HG02678 (cell line): Measurements from ENCODE around the gene REV3L.
A peak's percentile ranks its signal among the peaks of the same experiment; 100 is the strongest.
"Not testable (repeated sequence)": the region's sequence is repeated elsewhere in the genome, so short reads cannot be mapped to it uniquely, and the experiment has no call there.

ENCODE experiments used
- ATAC-seq: cut with Tn5 transposase; IDR thresholded peaks from one replicate; pipeline ENCODE4 v1.9.1; 2021; ENCODE audit warnings: mild to moderate bottlenecking, moderate library complexity; ENCODE audit not compliant: unreplicated experiment

Gene REV3L

DNA sequence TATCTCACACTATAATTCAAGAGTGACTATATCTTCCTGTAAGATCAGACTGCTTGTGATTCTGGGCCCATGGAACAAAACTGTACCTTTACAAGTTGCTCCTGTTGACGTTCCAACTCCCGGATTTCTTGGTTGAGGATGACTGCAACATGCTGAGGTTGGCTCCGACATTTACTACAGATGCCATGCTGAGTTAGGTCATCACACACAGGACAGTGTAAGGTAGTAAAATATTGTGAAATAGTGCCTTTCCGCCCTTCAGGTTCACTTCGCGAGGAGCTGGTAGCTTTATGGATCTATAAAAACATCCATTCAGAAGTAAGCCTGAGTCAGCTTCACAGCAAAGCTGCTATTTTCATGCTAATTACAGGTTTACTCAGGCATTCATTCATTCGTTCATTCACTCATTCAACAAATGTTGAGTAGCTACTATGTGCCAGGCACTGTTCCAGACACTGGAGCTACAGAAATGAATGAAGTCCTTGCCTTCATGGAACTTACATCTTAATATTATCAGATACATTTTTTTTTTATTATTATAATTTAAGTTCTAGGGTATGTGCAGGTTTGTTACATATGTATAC is 175.7 kb downstream of the REV3L start:
- ATAC-seq: no peak

DNA sequence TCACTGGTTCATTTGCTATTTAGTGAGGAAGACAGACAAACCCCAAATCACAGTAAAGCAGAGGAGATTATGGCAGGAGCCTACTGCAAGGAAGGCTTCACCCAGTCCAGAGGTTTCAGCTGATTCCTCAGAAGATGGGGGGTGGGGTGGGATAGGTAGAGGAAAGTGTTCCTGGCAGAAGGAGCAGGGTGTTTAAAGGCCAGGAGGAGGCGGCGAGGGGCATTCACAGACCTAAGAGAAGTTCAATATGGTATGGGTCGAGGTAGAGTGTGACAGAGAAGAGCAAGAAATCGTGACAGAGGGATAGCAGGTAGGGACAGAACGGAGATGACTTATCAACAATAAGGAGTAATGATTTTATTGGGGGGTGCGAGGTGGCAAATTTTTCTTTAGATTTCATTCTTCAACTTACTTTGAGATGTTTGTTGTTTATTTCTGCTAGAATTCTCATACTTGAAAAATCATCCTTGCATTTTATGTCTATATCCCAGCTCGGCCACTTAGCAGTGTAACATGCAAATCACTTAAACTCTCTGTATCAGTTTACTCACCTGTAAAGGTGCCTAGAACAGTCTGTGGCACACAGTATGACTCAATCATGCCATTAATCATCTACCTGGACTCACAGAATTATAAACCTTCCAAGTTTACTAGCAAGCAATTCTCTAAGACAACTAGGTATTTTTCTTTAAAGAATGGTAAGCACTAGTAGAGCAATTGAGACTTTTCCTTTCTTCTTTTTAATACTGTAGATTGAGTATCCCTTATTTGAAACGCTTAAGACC is 176.7 kb downstream of the REV3L start:
- ATAC-seq: no peak

GRCh38 chr6:111301946-111302345 is 181.1 kb downstream of the REV3L start:
- peak; percentile 76 for ATAC-seq

GRCh38 chr6:111300938-111301800 is 181.8 kb downstream of the REV3L start:
- not testable (repeated sequence) for ATAC-seq

- no peak for ATAC-seq
Measured at GRCh38 chr6:111297776-111298175, 185.2 kb downstream of the REV3L start.

DNA sequence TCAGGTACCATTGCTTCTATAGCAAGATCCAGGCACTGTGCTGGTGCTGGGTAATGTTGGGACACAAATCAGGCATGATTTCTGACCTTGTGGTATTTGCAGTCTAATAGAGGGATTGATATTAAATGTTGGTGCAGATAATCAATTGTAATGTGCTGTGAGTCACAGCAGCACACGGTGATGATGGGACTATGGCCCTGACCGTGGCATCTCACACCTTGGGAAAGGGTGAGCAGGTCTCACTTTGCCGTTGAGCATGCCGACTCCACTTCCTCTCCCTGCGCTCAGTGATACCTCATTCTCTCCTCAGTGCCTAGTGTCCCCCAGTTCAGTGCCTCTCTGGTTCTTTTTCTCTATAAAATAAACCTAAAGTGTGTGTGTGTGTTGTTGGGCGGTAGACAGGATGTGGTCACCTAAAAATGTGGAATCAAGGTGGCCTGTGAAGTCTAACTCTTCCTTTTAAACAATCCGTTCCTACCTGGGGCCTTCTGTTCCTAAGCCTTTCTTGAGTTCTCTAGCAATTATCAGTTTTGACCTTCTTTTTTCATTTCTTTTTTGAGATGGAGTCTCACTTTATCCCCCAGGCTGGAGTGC is 188.5 kb downstream of the REV3L start:
- ATAC-seq: no peak

DNA sequence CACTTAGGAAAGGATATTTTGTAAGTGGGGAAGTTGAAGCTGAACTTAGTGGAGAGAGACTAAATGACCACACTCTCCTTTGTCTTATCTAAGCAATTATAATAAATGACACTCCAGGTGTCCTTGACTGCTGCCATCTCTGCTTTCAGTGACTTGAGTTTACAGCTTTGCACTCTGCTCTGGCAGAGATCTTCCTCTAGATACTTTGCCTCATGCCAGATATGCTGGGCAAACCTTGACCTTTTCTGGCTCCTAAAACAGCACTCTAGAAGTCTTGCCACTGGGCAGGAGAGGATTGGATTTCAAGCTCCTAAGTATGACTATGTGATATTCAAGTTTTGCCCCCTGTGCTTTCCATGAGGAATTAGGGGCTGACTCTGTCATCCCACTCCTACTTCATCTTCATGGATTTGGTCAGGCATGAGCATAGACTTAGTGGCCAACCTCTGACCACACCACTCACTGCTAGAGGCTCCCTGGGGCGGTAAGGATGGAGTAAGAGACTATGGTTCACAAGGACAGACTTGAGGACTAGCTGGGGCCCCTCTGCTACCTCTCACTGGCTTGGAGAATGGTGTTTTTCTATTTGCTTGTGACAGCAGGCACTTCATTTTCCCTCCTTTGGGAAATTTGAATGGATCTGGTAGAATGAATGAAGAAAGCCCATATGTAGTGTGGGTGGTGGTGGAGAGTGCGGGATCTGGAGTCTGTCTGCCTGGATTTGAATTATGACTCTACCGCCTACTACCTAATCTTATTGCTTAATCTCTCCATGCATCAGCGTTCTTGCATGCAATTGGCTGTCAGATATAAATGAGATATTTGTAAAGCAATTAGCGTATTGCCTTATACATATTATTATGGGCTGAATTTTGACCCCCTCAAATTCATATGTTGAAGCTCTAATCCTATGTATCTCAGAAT is 191.4 kb downstream of the REV3L start:
- ATAC-seq: peak; percentile 20

DNA sequence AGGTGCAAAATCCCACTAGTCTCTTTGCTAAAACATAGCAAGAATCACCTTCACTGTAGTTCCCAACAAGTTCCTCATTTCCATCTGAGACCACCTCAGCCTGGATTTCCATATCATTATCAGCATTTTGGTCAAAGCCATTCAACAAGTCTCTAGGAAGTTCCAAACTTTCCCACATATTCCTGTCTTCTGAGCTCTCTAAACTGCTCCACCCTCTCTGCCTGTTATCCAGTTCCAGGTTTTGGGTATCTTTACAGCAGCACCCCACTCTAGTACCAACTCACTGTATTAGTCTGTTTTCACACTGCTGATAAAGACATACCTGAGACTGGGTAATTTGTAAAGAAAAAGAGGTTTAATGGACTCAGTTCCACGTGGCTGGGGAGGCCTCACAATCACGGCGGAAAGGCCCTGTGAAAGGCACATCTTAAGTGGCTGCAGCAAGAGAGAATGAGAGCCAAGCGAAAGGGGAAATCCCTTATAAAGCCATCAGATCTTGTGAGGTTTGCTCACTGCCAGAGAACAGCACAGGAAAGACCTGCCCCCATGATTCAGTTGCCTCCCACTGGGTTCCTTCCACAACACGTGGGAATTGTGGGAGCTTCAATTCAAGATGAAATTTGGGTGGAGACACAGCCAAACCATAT is 192.2 kb downstream of the REV3L start:
- ATAC-seq: peak; percentile 87

GRCh38 chr6:111284356-111284755 is 198.7 kb downstream of the REV3L start:
- ATAC-seq: not testable (repeated sequence)

DNA sequence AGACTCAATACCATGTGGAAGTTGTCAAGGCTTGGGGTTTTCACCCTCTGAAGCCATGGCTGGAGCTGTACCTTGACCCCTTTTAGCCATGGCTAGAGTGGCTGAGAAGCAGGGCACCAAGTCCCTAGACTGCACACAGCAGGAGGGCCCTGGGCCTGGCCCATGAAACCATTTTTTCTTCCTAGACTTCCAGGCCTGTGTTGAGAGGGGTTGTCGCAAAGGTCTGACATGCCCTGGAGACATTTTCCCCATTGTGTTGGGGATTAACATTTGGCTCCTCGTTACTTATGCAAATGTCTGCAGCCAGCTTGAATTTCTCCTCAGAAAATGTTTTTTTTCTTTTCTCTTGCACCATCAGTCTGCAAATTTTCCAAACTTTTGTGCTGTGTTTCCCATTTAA is 199.3 kb downstream of the REV3L start:
- no peak for ATAC-seq

- ATAC-seq: no peak
Measured at GRCh38 chr6:111282515-111282914, 200.5 kb downstream of the REV3L start.

DNA sequence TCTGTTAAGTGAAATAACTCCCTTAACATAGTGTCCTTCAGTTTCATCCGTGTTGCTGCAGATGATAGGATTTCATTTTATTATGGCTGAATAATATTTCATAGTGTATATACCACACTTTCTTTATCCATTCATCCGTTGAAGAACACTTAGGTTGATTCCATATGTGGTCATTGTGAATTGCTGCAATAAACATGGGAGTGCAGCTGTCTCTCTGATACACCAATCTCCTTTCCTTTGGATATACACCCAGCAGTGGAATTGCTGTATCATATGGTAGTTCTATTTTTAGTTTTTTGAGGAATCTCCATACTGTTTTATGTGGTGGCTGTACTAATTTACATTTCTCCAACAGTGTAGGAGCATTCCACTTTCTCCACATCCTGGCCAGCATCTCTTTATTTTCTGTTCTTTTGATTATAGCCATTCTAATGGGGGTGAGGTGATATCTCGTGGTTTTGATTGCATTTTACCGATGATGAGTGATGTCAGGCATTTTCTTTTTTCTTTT is 202.5 kb downstream of the REV3L start:
- no peak for ATAC-seq

- ATAC-seq: no peak
Measured at GRCh38 chr6:111278731-111279130, 204.3 kb downstream of the REV3L start.

DNA sequence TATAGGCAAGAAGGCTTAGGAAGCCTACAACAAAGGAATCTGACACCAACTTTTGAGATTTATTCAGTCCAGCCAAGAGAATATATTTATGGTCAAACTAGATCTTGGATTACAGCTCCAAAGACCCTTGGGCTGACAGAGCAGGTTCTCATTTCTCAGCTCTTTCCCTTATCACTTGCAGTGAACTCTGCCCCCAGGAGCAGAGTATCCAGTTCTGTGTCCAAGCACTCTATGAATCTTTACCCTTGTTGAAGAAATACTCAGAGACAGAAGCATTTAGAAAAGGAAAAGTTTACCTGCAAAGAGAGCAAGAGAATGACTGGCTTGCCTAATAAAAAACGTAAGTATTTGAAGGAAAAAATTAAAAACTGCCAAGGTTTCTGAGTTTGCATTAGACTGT is 205.2 kb downstream of the REV3L start:
- ATAC-seq: no peak

DNA sequence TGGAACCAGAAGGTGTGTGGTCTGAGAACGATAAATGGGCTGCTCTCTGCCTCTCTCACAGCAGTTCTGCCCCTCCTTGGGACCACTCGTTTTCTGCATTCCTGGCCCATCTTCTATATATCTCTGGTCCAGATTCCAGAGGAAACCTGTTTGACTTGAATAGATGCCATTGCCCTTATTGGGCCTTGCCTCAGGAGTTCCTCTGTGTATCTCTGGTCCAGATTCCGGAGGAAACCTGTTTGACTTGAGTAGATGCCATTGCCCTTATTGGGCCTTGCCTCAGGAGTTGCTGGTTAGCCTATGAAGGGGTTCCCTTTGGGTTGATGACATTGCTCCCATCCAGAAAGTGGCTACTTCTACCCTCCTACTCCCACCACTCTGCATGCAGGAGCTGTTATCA is 206.3 kb downstream of the REV3L start:
- no peak for ATAC-seq

DNA sequence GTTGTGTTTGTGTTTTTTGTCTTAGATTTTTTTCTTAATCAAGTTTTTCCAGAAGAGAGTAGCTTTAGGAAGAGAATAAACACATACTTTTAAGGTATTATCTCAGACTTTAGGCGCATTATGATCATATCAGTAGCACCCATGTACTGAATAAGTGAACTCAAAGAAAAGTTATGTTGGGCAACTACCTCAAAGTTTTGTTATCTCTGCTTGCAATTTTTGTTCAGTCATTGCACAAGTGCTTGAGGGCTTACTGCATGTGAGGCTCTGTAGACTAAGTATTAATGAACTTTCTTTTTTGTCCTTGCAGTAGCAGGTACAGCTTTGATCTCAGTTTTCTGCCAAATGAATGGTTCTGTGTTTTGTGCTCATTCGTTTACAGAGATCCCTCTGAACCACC is 206.7 kb downstream of the REV3L start:
- no peak for ATAC-seq

- no peak for ATAC-seq
Measured at GRCh38 chr6:111274593-111275217, 208.3 kb downstream of the REV3L start.

- no peak for ATAC-seq
Measured at GRCh38 chr6:111270121-111270520, 212.9 kb downstream of the REV3L start.

DNA sequence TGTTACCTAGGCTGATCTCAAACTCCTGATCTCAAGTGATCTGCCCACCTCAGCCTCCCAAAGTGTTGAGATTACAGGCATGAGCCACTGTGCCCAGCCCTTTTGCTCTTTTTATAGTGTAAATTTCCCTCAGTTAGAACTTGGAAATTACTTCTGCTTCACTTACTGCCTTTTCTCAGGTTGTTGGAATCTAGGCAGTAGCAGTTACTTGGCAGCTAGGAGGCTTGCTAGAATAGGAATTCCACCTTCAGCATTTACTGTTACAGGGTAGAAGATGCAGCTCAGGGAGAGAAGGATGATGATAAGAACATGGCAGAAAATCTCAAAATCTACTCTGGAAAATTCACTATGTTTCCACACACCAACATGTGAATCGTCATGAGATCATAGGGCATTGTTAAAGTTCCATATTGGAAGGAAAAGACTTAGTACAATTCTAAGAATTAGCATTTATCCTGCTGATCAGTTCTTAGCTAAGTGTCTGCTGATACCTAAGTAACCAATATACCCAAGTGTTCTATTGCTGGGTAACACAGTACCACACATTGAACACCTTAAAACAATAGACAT is 213.5 kb downstream of the REV3L start:
- ATAC-seq: no peak
